ENCODE results near the gene FAM3A. TPM values are rescaled to one million over a fixed set of nuclear protein-coding genes. Genes with fewer than 3 reads are reported as not detected.

FAM3A gene
- total and polyA plus RNA-seq, 2 of the 8 experiments (the other 6 are each of a cell fraction or from before 2014, with no cell fraction given) = 16.2 to 18.6 TPM

DNA sequence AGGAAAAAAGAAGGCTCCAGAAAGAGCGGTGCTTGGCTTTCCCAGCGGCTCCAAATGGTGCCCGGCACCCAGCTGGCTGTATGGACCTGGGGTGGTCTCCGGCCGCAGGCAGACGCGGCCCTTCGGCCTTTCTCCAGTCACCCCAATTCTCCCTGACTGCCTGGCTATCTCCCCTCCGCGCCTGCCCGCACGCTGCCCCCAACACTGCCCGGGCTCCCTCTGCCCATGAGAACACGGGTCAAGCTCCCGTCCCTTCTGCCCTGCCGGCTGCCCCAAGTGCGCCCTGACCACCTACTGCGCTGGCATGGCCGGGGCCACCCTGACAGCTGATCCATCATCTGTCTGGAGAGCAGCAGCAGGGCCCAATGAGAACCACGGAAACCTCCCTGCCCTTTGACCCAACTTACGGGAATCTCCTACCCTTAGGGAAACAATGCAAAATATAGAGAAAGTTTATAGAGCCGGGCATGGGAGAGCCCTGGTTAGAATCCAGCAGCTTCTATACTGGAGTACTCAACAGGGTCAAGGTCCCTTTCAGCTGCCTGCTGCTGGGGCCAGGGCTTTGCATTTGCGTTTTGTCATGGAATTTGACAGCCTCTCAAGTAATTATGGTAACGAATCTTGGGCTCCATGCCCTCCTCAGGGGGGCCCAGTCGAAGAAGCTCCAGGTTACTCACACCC, 1.2 kb upstream of the FAM3A start:
- H4K91ac ChIP-seq (replicated peaks; ENCODE audit: insufficient read length, low read length) = no peak overlapping the region
- no peak overlapping the region for H2AFZ ChIP-seq (ENCODE audit: low read length)
- no peaks in the 10 kb centered on the region for H4K20me1 ChIP-seq (replicated peaks in 1 of 2; ENCODE audit: control insufficient read depth in 1 of 2, insufficient read depth in 2 of 2, low read length in 2 of 2)
- H2BK5ac ChIP-seq (ENCODE audit: low read depth, low read length) = no peak overlapping the region; the same call in 1 of the 2 replicates
- peaks cover 1 to 10% (median 7%) of the 10 kb centered on the region in 4 experiments; a peak in 6 of 7 replicates for H3K4me1 ChIP-seq (replicated peaks in 1 of 4; ENCODE audit: control insufficient read depth in 3 of 4, insufficient read depth in 4 of 4, low read length in 3 of 4)
- H3K4me3 ChIP-seq (ENCODE audit: extremely low read depth in 1 of 4, insufficient read depth in 2 of 4, low read depth in 3 of 4, low read length in 4 of 4) = peak overlapping the region; percentile 41 to 81 (median 45); a peak in 6 of 8 replicates
- peak overlapping the region; percentile 38; the same call in 1 of the 2 replicates for H3K18ac ChIP-seq (ENCODE audit: extremely low read depth, low read length)
- H3K79me2 ChIP-seq (ENCODE audit: control insufficient read depth in 1 of 2, insufficient read depth in 2 of 2, low read length in 2 of 2) = no peaks in the 10 kb centered on the region
- no peak overlapping the region for H3K4ac ChIP-seq (replicated peaks; ENCODE audit: insufficient read length, low read depth, low read length)
- 10% methylated on average over 11 of the region's 25 CpGs; no CpG with 5 or more reads in 1 of the 2 experiments for WGBS, 2 experiments (ENCODE audit: extremely low coverage in 1 of 2, insufficient coverage in 1 of 2, insufficient read length in 1 of 2, insufficient replicate concordance in 2 of 2, low coverage in 1 of 2, low lambda C conversion rate in 2 of 2, missing lambda C conversion rate in 1 of 2)
- peak in 1 of 2 experiments; percentile 49 for DNase-seq (ENCODE audit: low read depth in 1 of 2, low spot score in 2 of 2)
- no peak overlapping the region for H2BK12ac ChIP-seq (ENCODE audit: low read depth, low read length)
- peaks cover 9% of the 10 kb centered on the region for H3K23me2 ChIP-seq (ENCODE audit: low read depth, low read length)
- H3K79me1 ChIP-seq (ENCODE audit: low read depth, low read length) = no peaks in the 10 kb centered on the region
- peak overlapping the region; percentile 93 to 99 for H3K4me2 ChIP-seq (ENCODE audit: insufficient read depth in 1 of 2, low read depth in 2 of 2, low read length in 2 of 2)
- H3K9ac ChIP-seq (replicated peaks in 1 of 4; ENCODE audit: extremely low read depth in 1 of 4, low read depth in 3 of 4, low read length in 3 of 4) = peak overlapping the region in 1 of 4 experiments; percentile 40; a peak in 2 of 7 replicates
- H3K56ac ChIP-seq (replicated peaks; ENCODE audit: insufficient read length, low read depth, low read length) = no peak overlapping the region
- no peak overlapping the region for H2BK120ac ChIP-seq (replicated peaks; ENCODE audit: low read depth, low read length)
- ChIA-PET POLR2A (ENCODE audit: partially characterized antibody) (interaction anchor here (0.8 to 2.4 kb wide), 11 partner anchors 9 to 144 kb away, joined by 3 to 10 read pairs (median 4); partner anchors contain the start of genes EMD, RPL10 and UBL4A), CTCF (ENCODE audit: partially characterized antibody) (interaction anchor here (1.1 kb wide), 1 partner anchor 12 kb away, joined by 3 read pairs; no protein-coding TSS in a partner anchor)
- H3K27me3 ChIP-seq (replicated peaks in 1 of 4; ENCODE audit: control insufficient read depth in 3 of 4, extremely low read depth in 1 of 4, insufficient read depth in 3 of 4, low read length in 3 of 4) = no peaks in the 10 kb centered on the region
- H4K5ac ChIP-seq (ENCODE audit: insufficient read length, low read depth, low read length) = no peak overlapping the region
- TF ChIP-seq CEBPB (IDR thresholded peaks at IDR 0.05; ENCODE audit: low read depth, low read length) = no peak
- peak in 1 of 2 experiments; percentile 13; a peak in 1 of 3 replicates for TF ChIP-seq POLR2A (IDR thresholded peaks at IDR 0.05; ENCODE audit: control extremely low read depth in 1 of 2, low read depth in 2 of 2, low read length in 2 of 2)
- TF ChIP-seq RNF2 (IDR thresholded peaks at IDR 0.05; ENCODE audit: borderline replicate concordance, low read depth, low read length, missing control alignments, poor library complexity, severe bottlenecking) = no peak
- H3K27ac ChIP-seq (ENCODE audit: low read depth, low read length) = peak overlapping the region; percentile 62; the same call in 1 of the 2 replicates
- no peaks in the 10 kb centered on the region for H3K36me3 ChIP-seq (ENCODE audit: control insufficient read depth in 2 of 4, insufficient read depth in 4 of 4, low read length in 3 of 4)
- H2AK5ac ChIP-seq (ENCODE audit: low read depth, low read length) = no peak overlapping the region
- no peak overlapping the region for H2BK20ac ChIP-seq (ENCODE audit: low read length)
- no peak overlapping the region for H2BK15ac ChIP-seq (ENCODE audit: low read length)
- H4K8ac ChIP-seq (ENCODE audit: extremely low read depth, insufficient read depth, low read length) = no peak overlapping the region; the same call in 1 of the 2 replicates
- no peaks in the 10 kb centered on the region for H3K9me3 ChIP-seq (ENCODE audit: insufficient read depth in 2 of 2, low read depth in 1 of 2, low read length in 1 of 2)
- FAIRE-seq = no peak
- H3K23ac ChIP-seq (ENCODE audit: insufficient read length) = no peak overlapping the region
- no peak overlapping the region for H3K14ac ChIP-seq (ENCODE audit: insufficient read length)

Data from H1 (cell line).